HL-60/S4 treated with retinoic acid at 250 ng/mL for 4 days and 3 days (cell line): Measurements from ENCODE around the gene SLIT1.

ENCODE experiments used
- in situ Hi-C: fragments of 300-500 bp; cut with MboI; formaldehyde crosslinking; loops from 2 replicates; pipeline ENCODE4 v1.7.0; 2022; ENCODE audit warnings: low sequenced_read_pairs

SLIT1 gene

GRCh38 chr10:97032624-97033023 is 153.1 kb downstream of the SLIT1 start:
- in situ Hi-C loops, result no loop called here

- in situ Hi-C loops, result no loop called here
Measured at GRCh38 chr10:97031459-97031858, 154.3 kb downstream of the SLIT1 start.

GRCh38 chr10:97030894-97031293 is 154.9 kb downstream of the SLIT1 start:
- in situ Hi-C loops, result no loop called here

- in situ Hi-C loops, result loop anchor here (10.0 kb wide), 1 partner anchor 384 kb away; no protein-coding TSS in a partner anchor
Measured at GRCh38 chr10:97029271-97029670, 156.5 kb downstream of the SLIT1 start.

- in situ Hi-C loops, result loop anchor here (10.0 kb wide), 1 partner anchor 384 kb away; no protein-coding TSS in a partner anchor
Measured at GRCh38 chr10:97028832-97029178, 157.0 kb downstream of the SLIT1 start.

- in situ Hi-C loops, result loop anchor here (10.0 kb wide), 1 partner anchor 383 kb away; no protein-coding TSS in a partner anchor
Measured at GRCh38 chr10:97028126-97028831, 157.5 kb downstream of the SLIT1 start.

GRCh38 chr10:97025613-97026242 is 160.0 kb downstream of the SLIT1 start:
- in situ Hi-C loops, result loop anchor here (10.0 kb wide), 1 partner anchor 381 kb away; no protein-coding TSS in a partner anchor

GRCh38 chr10:97024168-97025073 is 161.3 kb downstream of the SLIT1 start:
- in situ Hi-C loops, result loop anchor here (10.0 kb wide), 1 partner anchor 380 kb away; no protein-coding TSS in a partner anchor

- in situ Hi-C loops, result loop anchor here (10.0 kb wide), 1 partner anchor 379 kb away; no protein-coding TSS in a partner anchor
Measured at GRCh38 chr10:97023401-97024167, 162.2 kb downstream of the SLIT1 start.

- in situ Hi-C loops, result loop anchor here (10.0 kb wide), 1 partner anchor 378 kb away; no protein-coding TSS in a partner anchor
Measured at GRCh38 chr10:97022616-97023015, 163.1 kb downstream of the SLIT1 start.

GRCh38 chr10:97020452-97021400 is 165.0 kb downstream of the SLIT1 start:
- in situ Hi-C loops, result loop anchor here (10.0 kb wide), 1 partner anchor 376 kb away; no protein-coding TSS in a partner anchor

GRCh38 chr10:97019213-97019844 is 166.4 kb downstream of the SLIT1 start:
- in situ Hi-C loops, result no loop called here

- in situ Hi-C loops, result no loop called here
Measured at GRCh38 chr10:97018251-97019212, 167.2 kb downstream of the SLIT1 start.

- in situ Hi-C loops, result no loop called here
Measured at GRCh38 chr10:97017474-97017903, 168.3 kb downstream of the SLIT1 start.

GRCh38 chr10:97016728-97017473 is 168.9 kb downstream of the SLIT1 start:
- in situ Hi-C loops, result no loop called here

- in situ Hi-C loops, result no loop called here
Measured at GRCh38 chr10:97015240-97015639, 170.5 kb downstream of the SLIT1 start.

- in situ Hi-C loops, result no loop called here
Measured at GRCh38 chr10:97013983-97014382, 171.8 kb downstream of the SLIT1 start.
